Osteoblast (primary cell): ENCODE measurements around the gene KLHL21. TPM values are rescaled to one million over a fixed set of nuclear protein-coding genes. Genes with fewer than 3 reads are reported as not detected.
A peak's percentile ranks its signal among the peaks of the same experiment; 100 is the strongest.
"Not testable (repeated sequence)": the region's sequence is repeated elsewhere in the genome, so short reads cannot be mapped to it uniquely, and the experiment has no call there.

Source experiments
- DNase-seq: peaks from one replicate; pipeline ENCODE4 v3.0.0; 2011; ENCODE audit warnings: low spot score, mixed read lengths; ENCODE audit not compliant: insufficient read length; ENCODE audit errors: missing footprints
- H2AFZ ChIP-seq: 2 replicates; pipeline ENCODE4 v1.6.0; 2011; ENCODE audit warnings: mild to moderate bottlenecking, low read length
- H3K27ac ChIP-seq: 2 replicates; pipeline ENCODE4 v1.5.1; 2011; ENCODE audit warnings: mild to moderate bottlenecking, low read depth, low read length, moderate library complexity
- H3K27me3 ChIP-seq: 2 replicates; pipeline ENCODE4 v1.6.0; 2012; ENCODE audit warnings: mild to moderate bottlenecking, control low read depth, inconsistent platforms, low read length, moderate library complexity; ENCODE audit not compliant: insufficient read depth
- H3K36me3 ChIP-seq: 2 replicates; pipeline ENCODE4 v1.5.1; 2011; ENCODE audit warnings: mild to moderate bottlenecking, low read length, control low read depth, moderate library complexity; ENCODE audit not compliant: insufficient read depth
- H3K4me1 ChIP-seq: 2 replicates; pipeline ENCODE4 v1.5.1; 2011; ENCODE audit warnings: mild to moderate bottlenecking, low read length, control low read depth, moderate library complexity; ENCODE audit not compliant: insufficient read depth
- H3K4me2 ChIP-seq: 2 replicates; pipeline ENCODE4 v1.6.0; 2011; ENCODE audit warnings: mild to moderate bottlenecking, low read length; ENCODE audit not compliant: insufficient read depth
- H3K4me3 ChIP-seq: fragments of 200-600 bp; sonication (generic); 3 replicates; pipeline ENCODE4 v1.5.1; 2012; ENCODE audit warnings: mild to moderate bottlenecking, low read length, inconsistent platforms; ENCODE audit not compliant: insufficient read depth
- H3K79me2 ChIP-seq: 2 replicates; pipeline ENCODE4 v1.6.0; 2012; ENCODE audit warnings: mild to moderate bottlenecking, low read length, control low read depth, inconsistent platforms; ENCODE audit not compliant: insufficient read depth
- H3K9me3 ChIP-seq: 2 replicates; pipeline ENCODE4 v1.5.1; 2011; ENCODE audit warnings: low read depth, low read length, control low read depth
- H4K20me1 ChIP-seq: 2 replicates; pipeline ENCODE4 v1.6.0; 2012; ENCODE audit warnings: mild to moderate bottlenecking, low read length, control low read depth; ENCODE audit not compliant: insufficient read depth
- total RNA-seq: library from RNA; depleted of rRNA; stranded (reverse); fragments of >200 nt; gene quantifications from 2 replicates; pipeline ENCODE4 v1.2.3, GENCODE V29; 2012
- TF ChIP-seq, protein P1 (sequence below): IDR thresholded peaks from 2 replicates; pipeline ENCODE4 v1.5.1; 2011; ENCODE audit warnings: mild to moderate bottlenecking, low read depth, low read length, moderate library complexity; ENCODE audit errors: extremely low read depth

Gene KLHL21
- total RNA-seq, 1 donor = 86.1 TPM

DNA sequence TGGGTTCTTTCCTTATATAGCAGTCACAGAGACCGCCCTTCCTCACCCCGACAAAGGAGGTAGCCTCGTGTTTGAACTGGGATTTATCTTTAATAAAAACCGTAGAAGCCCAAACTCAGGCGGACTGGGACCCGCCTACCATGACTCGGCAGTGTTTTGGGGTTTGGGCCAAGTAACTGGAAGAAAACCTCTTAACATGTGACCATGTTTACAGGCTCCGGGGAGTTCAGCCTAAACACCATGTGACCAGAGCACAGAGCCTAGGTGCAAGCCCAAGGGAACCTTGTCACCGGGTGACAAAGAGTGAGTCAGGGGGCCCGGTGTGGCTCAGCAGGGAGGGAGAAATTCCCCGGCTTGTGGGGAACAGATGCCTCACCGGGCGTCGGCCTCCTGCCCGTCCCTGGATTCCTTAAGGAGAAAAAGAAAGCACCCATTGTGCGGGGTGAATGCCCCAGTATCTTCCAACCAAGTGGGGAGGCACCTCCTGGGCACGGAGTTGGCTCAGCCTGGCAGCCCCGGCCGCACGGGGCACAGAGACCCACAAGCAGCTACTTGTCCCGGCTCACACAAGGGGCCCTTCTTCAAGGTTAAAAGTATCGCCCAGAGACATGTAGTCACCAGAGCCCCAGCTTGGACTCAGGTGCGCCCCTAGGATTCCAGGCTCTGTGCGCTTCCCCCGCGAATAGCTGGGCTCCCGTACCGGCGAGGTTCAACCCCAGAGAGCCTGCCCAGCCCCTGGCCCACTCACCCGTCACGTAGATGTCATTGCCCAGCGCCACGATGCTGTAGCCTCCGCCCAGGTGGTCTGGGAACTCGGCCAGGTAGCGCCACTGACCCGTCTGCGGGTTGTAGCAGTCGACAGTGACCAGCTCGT, 1.4 kb downstream of the KLHL21 start:
- H3K27me3 ChIP-seq = no peaks in the 10 kb centered on the region
- DNase-seq = peak; percentile 98
- peak overlapping the region; percentile 79 for H3K27ac ChIP-seq
- peak overlapping the region; percentile 32 for H2AFZ ChIP-seq
- H3K79me2 ChIP-seq = peaks cover 59% of the 10 kb centered on the region
- TF ChIP-seq, protein P1, sequence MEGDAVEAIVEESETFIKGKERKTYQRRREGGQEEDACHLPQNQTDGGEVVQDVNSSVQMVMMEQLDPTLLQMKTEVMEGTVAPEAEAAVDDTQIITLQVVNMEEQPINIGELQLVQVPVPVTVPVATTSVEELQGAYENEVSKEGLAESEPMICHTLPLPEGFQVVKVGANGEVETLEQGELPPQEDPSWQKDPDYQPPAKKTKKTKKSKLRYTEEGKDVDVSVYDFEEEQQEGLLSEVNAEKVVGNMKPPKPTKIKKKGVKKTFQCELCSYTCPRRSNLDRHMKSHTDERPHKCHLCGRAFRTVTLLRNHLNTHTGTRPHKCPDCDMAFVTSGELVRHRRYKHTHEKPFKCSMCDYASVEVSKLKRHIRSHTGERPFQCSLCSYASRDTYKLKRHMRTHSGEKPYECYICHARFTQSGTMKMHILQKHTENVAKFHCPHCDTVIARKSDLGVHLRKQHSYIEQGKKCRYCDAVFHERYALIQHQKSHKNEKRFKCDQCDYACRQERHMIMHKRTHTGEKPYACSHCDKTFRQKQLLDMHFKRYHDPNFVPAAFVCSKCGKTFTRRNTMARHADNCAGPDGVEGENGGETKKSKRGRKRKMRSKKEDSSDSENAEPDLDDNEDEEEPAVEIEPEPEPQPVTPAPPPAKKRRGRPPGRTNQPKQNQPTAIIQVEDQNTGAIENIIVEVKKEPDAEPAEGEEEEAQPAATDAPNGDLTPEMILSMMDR = no peak
- H3K36me3 ChIP-seq = peaks cover 31% of the 10 kb centered on the region
- H3K4me3 ChIP-seq = peak overlapping the region; percentile 85
- H3K9me3 ChIP-seq = no peaks in the 10 kb centered on the region
- H3K4me2 ChIP-seq = peak overlapping the region; percentile 100
- H3K4me1 ChIP-seq = peaks cover 35% of the 10 kb centered on the region
- peaks cover 55% of the 10 kb centered on the region for H4K20me1 ChIP-seq

DNA sequence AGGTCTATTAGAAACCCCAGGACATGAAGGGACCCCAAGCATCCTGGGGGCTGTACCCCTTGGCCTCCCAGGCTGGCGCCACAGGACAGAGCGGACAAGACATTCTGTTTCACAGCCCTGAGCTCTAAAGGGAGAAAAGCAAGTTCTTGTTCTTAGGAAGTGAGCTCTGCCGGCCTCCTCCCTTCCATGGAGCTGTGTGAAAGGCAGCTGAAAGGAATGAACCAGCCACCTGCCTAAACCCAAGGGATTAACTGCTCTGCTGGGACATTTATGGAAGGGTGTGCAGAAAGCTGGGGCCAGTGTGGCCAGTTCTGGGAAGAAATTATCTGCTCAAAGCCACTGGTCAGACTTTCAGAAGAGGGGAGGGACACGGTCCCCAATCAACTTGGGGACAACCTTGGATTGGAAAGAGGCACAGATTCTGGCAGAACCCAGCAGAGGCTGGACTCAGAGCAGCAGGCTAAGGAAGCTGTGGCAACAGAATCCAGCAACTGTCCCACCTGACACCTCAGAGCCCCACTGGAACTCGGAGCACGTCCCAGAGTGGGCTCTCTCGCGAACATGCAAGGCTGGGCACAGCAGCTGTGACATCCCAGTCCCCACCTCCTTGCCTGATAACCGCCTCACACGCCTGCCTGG, 2.1 kb downstream of the KLHL21 start:
- Histone ChIP-seq H3K79me2 (peaks cover 67% of the 10 kb centered on the region), H3K27me3 (no peaks in the 10 kb centered on the region), H3K36me3 (peaks cover 38% of the 10 kb centered on the region), H4K20me1 (peaks cover 63% of the 10 kb centered on the region), H3K9me3 (no peaks in the 10 kb centered on the region), H2AFZ (peak overlapping the region; percentile 32), H3K4me2 (peak overlapping the region; percentile 100), H3K4me1 (peaks cover 35% of the 10 kb centered on the region), H3K27ac (peak overlapping the region; percentile 79), H3K4me3 (peak overlapping the region; percentile 85)
- DNase-seq = peak; percentile 90
- TF ChIP-seq, protein P1 = no peak

DNA sequence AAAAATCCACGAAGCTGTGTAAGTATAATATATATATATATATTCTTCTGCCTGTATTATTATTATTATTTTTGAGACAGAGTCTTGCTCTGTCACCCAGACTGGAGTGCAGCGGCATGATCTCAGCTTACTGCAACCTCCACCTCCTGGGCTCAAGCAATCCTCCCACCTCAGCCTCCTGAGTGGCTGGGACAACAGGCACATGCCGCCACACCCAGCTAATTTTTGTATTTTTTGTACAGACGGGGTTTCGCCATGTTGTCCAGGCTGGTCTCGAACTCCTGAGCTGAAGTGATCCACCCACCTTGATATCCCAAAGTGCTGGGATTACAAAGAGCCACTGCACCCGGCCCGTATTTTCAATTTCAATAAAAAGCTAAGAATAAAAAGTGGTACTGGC, 2.7 kb downstream of the KLHL21 start:
- H3K79me2 ChIP-seq = peaks cover 72% of the 10 kb centered on the region
- peak overlapping the region; percentile 79 for H3K27ac ChIP-seq
- peak overlapping the region; percentile 85 for H3K4me3 ChIP-seq
- peaks cover 44% of the 10 kb centered on the region for H3K36me3 ChIP-seq
- H3K9me3 ChIP-seq, H3K27me3 ChIP-seq, DNase-seq, H2AFZ ChIP-seq: not testable (repeated sequence)
- H3K4me1 ChIP-seq = peaks cover 34% of the 10 kb centered on the region
- H3K4me2 ChIP-seq = peak overlapping the region; percentile 100
- H4K20me1 ChIP-seq = peaks cover 68% of the 10 kb centered on the region

DNA sequence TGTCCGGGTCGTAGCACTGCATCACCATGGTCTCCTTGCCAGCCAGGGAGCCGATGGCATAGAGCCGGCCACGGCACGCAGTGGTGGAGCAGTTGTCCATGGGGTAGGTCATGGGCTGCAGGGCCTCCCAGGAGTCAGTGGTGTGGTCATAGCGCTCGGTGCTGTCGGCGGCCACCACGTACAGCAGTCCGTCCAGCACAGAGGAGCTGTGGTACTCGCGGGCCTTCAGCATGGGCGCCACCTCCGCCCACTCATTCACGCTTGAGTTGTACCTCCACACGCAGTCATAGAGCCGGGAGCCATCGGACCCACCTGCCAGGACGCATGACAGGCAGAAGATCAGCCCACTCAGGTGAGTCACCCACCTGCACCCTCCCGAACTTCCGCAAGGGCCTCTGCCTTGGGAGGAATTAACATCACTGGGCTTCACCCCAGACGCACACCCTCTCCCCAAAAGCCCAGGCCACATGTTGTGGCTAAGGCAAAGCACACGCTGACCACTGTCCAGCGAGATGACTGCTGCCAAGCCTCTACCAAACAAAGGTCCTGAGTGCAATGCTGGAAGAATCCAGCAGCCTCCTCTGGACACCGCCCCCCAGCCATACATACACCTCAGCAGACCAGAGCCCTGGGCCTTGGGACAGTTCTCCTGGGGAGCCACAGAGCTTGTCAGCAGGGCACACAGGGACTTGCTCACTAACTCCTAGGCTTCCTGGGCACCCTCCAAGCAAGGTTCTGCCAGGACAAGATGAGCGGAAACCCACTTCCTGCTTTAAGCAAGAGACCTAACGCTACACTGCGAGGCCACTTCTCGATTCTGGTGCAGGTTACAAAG, 3.3 kb downstream of the KLHL21 start:
- Histone ChIP-seq H3K4me2 (peak overlapping the region; percentile 100), H3K36me3 (peaks cover 48% of the 10 kb centered on the region), H3K27me3 (no peaks in the 10 kb centered on the region), H3K4me1 (peaks cover 28% of the 10 kb centered on the region), H3K9me3 (no peaks in the 10 kb centered on the region), H3K27ac (no peak overlapping the region), H2AFZ (no peak overlapping the region), H3K4me3 (peak overlapping the region; percentile 85), H4K20me1 (peaks cover 71% of the 10 kb centered on the region), H3K79me2 (peaks cover 75% of the 10 kb centered on the region)
- TF ChIP-seq, protein P1 = no peak
- peak; percentile 93 for DNase-seq
